Measurements from ENCODE around the gene PMEPA1.

The PMEPA1 gene

GRCh38 chr20:57709823-57710799 is at the start of gene PMEPA1:
PMEPA1 (minus strand) TSS chr20:57710015; CDS start chr20:57709582, 433 bp downstream.
- in situ Hi-C loops (cut with MboI; ENCODE audit: low sequenced_read_pairs), result no loop called here

GRCh38 chr20:57757767-57758166 is 48.0 kb upstream of the PMEPA1 start:
- in situ Hi-C loops (cut with MboI; ENCODE audit: low sequenced_read_pairs), result no loop called here

- in situ Hi-C loops (cut with MboI; ENCODE audit: low sequenced_read_pairs), result no loop called here
Observed at GRCh38 chr20:57756921-57757320, 47.1 kb upstream of the PMEPA1 start.

- in situ Hi-C loops (cut with MboI; ENCODE audit: low sequenced_read_pairs), result no loop called here
Observed at GRCh38 chr20:57756213-57756612, 46.4 kb upstream of the PMEPA1 start.

- in situ Hi-C loops (cut with MboI; ENCODE audit: low sequenced_read_pairs), result no loop called here
Observed at GRCh38 chr20:57755609-57756008, 45.8 kb upstream of the PMEPA1 start.

GRCh38 chr20:57754190-57754589 is 44.4 kb upstream of the PMEPA1 start:
- in situ Hi-C loops (cut with MboI; ENCODE audit: low sequenced_read_pairs), result no loop called here

- in situ Hi-C loops (cut with MboI; ENCODE audit: low sequenced_read_pairs), result no loop called here
Observed at GRCh38 chr20:57753332-57754164, 43.7 kb upstream of the PMEPA1 start.

- in situ Hi-C loops (cut with MboI; ENCODE audit: low sequenced_read_pairs), result no loop called here
Observed at GRCh38 chr20:57751411-57751810, 41.6 kb upstream of the PMEPA1 start.

- in situ Hi-C loops (cut with MboI; ENCODE audit: low sequenced_read_pairs), result no loop called here
Observed at GRCh38 chr20:57749869-57750268, 40.1 kb upstream of the PMEPA1 start.

GRCh38 chr20:57749131-57749690 is 39.4 kb upstream of the PMEPA1 start:
- in situ Hi-C loops (cut with MboI; ENCODE audit: low sequenced_read_pairs), result no loop called here

- in situ Hi-C loops (cut with MboI; ENCODE audit: low sequenced_read_pairs), result no loop called here
Observed at GRCh38 chr20:57748601-57749130, 38.9 kb upstream of the PMEPA1 start.

- in situ Hi-C loops (cut with MboI; ENCODE audit: low sequenced_read_pairs), result no loop called here
Observed at GRCh38 chr20:57747861-57748481, 38.2 kb upstream of the PMEPA1 start.

- in situ Hi-C loops (cut with MboI; ENCODE audit: low sequenced_read_pairs), result no loop called here
Observed at GRCh38 chr20:57746832-57747404, 37.1 kb upstream of the PMEPA1 start.

- in situ Hi-C loops (cut with MboI; ENCODE audit: low sequenced_read_pairs), result no loop called here
Observed at GRCh38 chr20:57746201-57746600, 36.4 kb upstream of the PMEPA1 start.

GRCh38 chr20:57744206-57744605 is 34.4 kb upstream of the PMEPA1 start:
- in situ Hi-C loops (cut with MboI; ENCODE audit: low sequenced_read_pairs), result no loop called here

GRCh38 chr20:57743450-57744095 is 33.8 kb upstream of the PMEPA1 start:
- in situ Hi-C loops (cut with MboI; ENCODE audit: low sequenced_read_pairs), result no loop called here

GRCh38 chr20:57742507-57743181 is 32.8 kb upstream of the PMEPA1 start:
- in situ Hi-C loops (cut with MboI; ENCODE audit: low sequenced_read_pairs), result no loop called here

GRCh38 chr20:57738484-57738883 is 28.7 kb upstream of the PMEPA1 start:
- in situ Hi-C loops (cut with MboI; ENCODE audit: low sequenced_read_pairs), result no loop called here

GRCh38 chr20:57738053-57738452 is 28.2 kb upstream of the PMEPA1 start:
- in situ Hi-C loops (cut with MboI; ENCODE audit: low sequenced_read_pairs), result no loop called here
